Measurements from ENCODE around the gene ATP8A1. TPM values are rescaled to one million over a fixed set of nuclear protein-coding genes. Genes with fewer than 3 reads are reported as not detected.
A peak's percentile ranks its signal among the peaks of the same experiment; 100 is the strongest.

ATP8A1 gene
- total and polyA plus RNA-seq, 5 experiments from 2014 or later = 17.5 to 117 (median 31.1) TPM

GRCh38 chr4:42558156-42558555 lies 98.7 kb downstream of the ATP8A1 start:
- no peak for ATAC-seq
- H3K36me3 Mint-ChIP-seq = peaks cover 13 to 72% (median 30%) of the 10 kb centered on the region in 3 donors
- H3K9me3 Mint-ChIP-seq = no peaks in the 10 kb centered on the region

DNA sequence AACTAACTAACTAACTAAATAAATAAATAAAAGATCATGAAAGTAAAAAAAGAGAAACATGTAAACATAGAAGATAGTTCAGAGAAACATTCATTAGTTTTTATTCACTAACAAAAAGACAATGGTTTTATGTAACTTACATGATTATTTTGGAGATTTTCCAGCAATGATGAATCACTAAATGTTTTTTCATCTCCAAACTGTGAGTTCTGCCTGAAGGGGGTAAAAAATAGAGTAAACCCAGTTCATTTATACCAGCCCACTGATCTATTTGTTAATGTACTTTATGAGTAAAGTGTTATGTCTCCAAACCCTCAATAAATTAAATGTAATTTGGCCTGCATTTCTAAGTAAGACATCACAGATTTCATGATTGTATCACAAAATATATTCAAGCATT lies 101.1 kb downstream of the ATP8A1 start:
- H3K4me3 Mint-ChIP-seq = no peak overlapping the region
- ATAC-seq (no peak), DNase-seq (no peak)
- POLR2A ChIA-PET = no interaction called here
- H3K27ac Mint-ChIP-seq = no peak overlapping the region
- H3K4me1 Mint-ChIP-seq = peaks cover 0 to 2% (median under 1%) of the 10 kb centered on the region in 4 donors
- H3K36me3 Mint-ChIP-seq = peaks cover 6 to 71% (median 25%) of the 10 kb centered on the region in 3 donors
- H3K27me3 Mint-ChIP-seq = no peaks in the 10 kb centered on the region
- H3K9me3 Mint-ChIP-seq = no peaks in the 10 kb centered on the region

More at GRCh38 chr4:42558156-42558555, 98.7 kb downstream of the ATP8A1 start:
- no peaks in the 10 kb centered on the region for H3K27me3 Mint-ChIP-seq
- no peak overlapping the region for H3K4me3 Mint-ChIP-seq
- DNase-seq = no peak
- POLR2A ChIA-PET = no interaction called here
- H3K4me1 Mint-ChIP-seq = peaks cover 0 to 7% (median under 1%) of the 10 kb centered on the region in 4 donors
- H3K27ac Mint-ChIP-seq = no peak overlapping the region

DNA sequence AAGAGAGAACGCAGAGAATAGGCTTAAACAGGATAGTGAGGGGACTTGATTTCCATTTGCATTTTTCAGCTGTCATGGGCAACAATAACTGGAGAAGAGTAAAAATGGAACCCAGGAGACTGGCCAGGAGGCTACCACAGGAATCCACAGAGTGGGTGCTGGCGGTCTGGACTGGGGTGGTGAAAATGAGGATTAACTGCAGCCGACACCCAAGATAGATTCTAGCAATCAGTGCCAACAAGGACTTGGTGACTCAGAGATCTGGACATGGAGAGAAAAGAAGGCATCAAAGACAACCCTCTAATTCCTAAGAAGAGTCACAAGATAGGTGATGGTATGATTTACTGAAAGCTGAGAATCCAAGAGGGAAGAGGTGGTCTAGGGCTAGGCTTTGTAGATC lies 102.8 kb downstream of the ATP8A1 start:
- Mint-ChIP-seq H3K4me1 (peaks cover 0 to 4% (median 1%) of the 10 kb centered on the region in 4 donors), H3K27ac (no peak overlapping the region), H3K4me3 (no peak overlapping the region), H3K36me3 (peaks cover 9 to 73% (median 33%) of the 10 kb centered on the region in 3 donors), H3K9me3 (no peaks in the 10 kb centered on the region), H3K27me3 (no peaks in the 10 kb centered on the region)
- ATAC-seq (no peak), DNase-seq (no peak)
- POLR2A ChIA-PET = interaction anchor here (0.8 kb wide), 1 partner anchor 103 kb away, joined by 3 read pairs; the partner anchor contains the start of gene ATP8A1

DNA sequence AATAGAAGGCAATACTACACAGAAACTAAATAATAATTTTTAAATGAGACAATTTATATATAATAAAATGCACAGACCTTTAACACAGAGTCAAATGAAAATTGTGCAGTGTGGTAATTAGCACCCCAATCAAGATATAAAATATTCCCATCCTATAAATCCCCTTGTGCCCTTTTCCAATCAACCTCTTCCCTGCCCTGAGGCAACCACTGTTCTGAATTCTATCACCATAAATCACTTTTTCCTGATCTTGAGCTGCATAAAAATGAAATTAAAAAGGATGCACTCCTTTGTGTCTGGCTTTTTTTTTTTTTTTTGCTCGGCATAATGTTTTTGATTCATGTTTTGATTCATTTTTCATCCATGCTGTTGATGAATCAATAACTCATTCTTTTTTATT lies 107.0 kb downstream of the ATP8A1 start:
- Mint-ChIP-seq H3K9me3 (no peaks in the 10 kb centered on the region), H3K36me3 (peaks cover 9 to 53% (median 31%) of the 10 kb centered on the region in 3 donors), H3K27ac (peak overlapping the region in 1 of 10 donors; percentile 81), H3K27me3 (no peaks in the 10 kb centered on the region), H3K4me1 (peaks cover 0 to 2% (median 1%) of the 10 kb centered on the region in 4 donors), H3K4me3 (no peak overlapping the region)
- ATAC-seq (no peak), DNase-seq (no peak)
- POLR2A ChIA-PET = no interaction called here

DNA sequence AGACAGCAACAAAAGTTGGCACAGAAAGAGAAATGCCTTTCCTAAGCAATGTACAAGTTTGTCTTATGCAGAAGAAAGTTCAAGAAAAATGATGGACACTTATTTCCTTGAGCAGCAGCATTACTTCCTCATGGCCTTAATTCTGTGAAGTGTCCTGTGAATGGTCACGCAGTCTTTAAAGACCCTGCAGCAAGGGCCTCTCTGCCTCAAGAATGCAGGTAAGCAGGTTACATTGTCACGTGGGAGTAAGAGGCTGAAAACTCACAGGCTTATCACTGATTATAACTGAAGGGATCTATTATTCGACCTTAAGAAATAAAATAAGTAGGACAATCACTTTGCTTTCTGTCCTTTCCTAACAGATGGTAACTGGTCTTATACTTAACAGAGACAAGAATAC lies 109.1 kb downstream of the ATP8A1 start:
- Mint-ChIP-seq H3K36me3 (peaks cover 5 to 47% (median 28%) of the 10 kb centered on the region in 3 donors), H3K27me3 (no peaks in the 10 kb centered on the region), H3K4me1 (peaks cover 0 to 2% (median 0%) of the 10 kb centered on the region in 4 donors), H3K27ac (peak overlapping the region in 1 of 10 donors; percentile 75), H3K4me3 (no peak overlapping the region), H3K9me3 (no peaks in the 10 kb centered on the region)
- POLR2A ChIA-PET = no interaction called here
- ATAC-seq (no peak), DNase-seq (no peak)

GRCh38 chr4:42543762-42544161 lies 113.1 kb downstream of the ATP8A1 start:
- no peak for DNase-seq
- Mint-ChIP-seq H3K27me3 (no peaks in the 10 kb centered on the region), H3K27ac (no peak overlapping the region), H3K4me1 (peaks cover 6 to 15% (median 10%) of the 10 kb centered on the region in 4 donors), H3K9me3 (no peaks in the 10 kb centered on the region), H3K36me3 (peaks cover 15 to 44% (median 40%) of the 10 kb centered on the region in 3 donors), H3K4me3 (no peak overlapping the region)
- POLR2A ChIA-PET = no interaction called here
- no peak for ATAC-seq

DNA sequence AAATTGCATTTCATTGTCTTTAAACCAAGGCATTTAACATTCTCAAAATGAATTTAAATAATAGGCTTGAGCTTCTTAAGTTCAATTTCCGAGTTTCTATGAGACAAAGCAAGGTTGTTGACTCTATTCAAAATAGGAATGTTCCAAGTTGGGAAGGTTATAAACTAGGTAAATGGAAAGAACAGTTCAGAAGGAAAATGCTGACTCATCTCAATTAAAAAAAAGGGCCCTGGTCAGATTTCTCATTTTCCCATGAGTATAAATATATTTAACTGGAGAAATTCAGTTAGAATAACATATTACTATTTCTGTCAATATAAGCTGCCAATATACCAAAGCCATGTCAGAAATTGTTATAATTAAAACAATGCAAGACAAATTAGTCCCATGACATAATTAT lies 113.8 kb downstream of the ATP8A1 start:
- no peaks in the 10 kb centered on the region for H3K27me3 Mint-ChIP-seq
- DNase-seq (no peak), ATAC-seq (no peak)
- H3K4me1 Mint-ChIP-seq = peaks cover 12 to 21% (median 16%) of the 10 kb centered on the region in 4 donors
- no peak overlapping the region for H3K4me3 Mint-ChIP-seq
- H3K27ac Mint-ChIP-seq = no peak overlapping the region
- no peaks in the 10 kb centered on the region for H3K9me3 Mint-ChIP-seq
- H3K36me3 Mint-ChIP-seq = peaks cover 15 to 51% (median 46%) of the 10 kb centered on the region in 3 donors
- POLR2A ChIA-PET = no interaction called here

DNA sequence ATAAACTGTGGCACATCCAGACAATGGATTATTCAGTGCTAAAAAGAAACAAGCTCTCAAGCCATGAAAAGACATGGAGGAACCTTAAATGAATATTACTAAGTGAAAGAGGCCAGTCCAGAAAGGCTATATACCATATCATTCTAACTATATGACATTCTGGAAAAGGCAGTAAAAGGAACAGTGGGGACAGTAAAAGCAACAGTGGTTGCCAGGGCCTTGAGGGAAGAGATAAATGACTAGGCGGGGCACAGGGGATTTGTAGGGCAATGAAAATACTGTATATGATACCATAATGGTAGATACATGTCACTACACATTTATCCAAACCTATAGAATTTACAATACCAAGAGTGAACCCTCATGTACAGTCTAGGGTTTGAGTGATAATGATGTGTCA lies 115.3 kb downstream of the ATP8A1 start:
- Mint-ChIP-seq H3K4me1 (peaks cover 21 to 31% (median 26%) of the 10 kb centered on the region in 4 donors), H3K36me3 (peaks cover 20 to 63% (median 50%) of the 10 kb centered on the region in 3 donors), H3K4me3 (no peak overlapping the region), H3K27me3 (no peaks in the 10 kb centered on the region), H3K27ac (peak overlapping the region in 4 of 10 donors; percentile 2 to 73 (median 46)), H3K9me3 (no peaks in the 10 kb centered on the region)
- ATAC-seq = no peak
- DNase-seq = no peak
- POLR2A ChIA-PET = no interaction called here

DNA sequence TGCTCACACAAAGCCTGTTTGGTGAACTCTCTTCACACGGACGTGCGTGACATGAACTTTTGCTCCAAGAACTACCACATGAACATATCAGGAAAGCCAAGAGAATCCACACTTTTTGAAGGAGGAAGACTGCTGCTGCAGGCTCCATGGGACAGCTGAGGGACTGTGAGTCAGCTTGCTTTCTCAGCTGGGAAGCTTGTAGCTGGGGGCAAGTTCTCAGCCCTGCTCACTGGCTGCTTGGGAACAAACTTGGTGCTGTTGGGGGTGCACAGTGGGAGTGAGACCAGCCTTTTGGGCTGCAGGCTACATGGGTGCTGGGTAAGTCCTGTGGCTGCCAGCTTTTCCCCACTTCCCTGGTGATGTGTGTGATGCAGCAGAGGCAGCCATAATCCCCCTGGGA lies 123.9 kb downstream of the ATP8A1 start:
- Mint-ChIP-seq H3K4me3 (no peak overlapping the region), H3K27me3 (no peaks in the 10 kb centered on the region), H3K36me3 (peaks cover 11 to 91% (median 28%) of the 10 kb centered on the region in 3 donors), H3K9me3 (no peaks in the 10 kb centered on the region), H3K4me1 (peaks cover 17 to 34% (median 27%) of the 10 kb centered on the region in 4 donors), H3K27ac (peak overlapping the region in 3 of 10 donors; percentile 50 to 65 (median 56))
- no peak for ATAC-seq
- POLR2A ChIA-PET = no interaction called here
- no peak for DNase-seq

GRCh38 chr4:42531341-42532030 lies 125.4 kb downstream of the ATP8A1 start:
- POLR2A ChIA-PET = no interaction called here
- no peak for DNase-seq
- Mint-ChIP-seq H3K27ac (peak overlapping the region in 1 of 10 donors; percentile 63), H3K4me3 (no peak overlapping the region), H3K9me3 (no peaks in the 10 kb centered on the region), H3K4me1 (peaks cover 8 to 21% (median 18%) of the 10 kb centered on the region in 4 donors), H3K36me3 (peaks cover 6 to 89% (median 25%) of the 10 kb centered on the region in 3 donors), H3K27me3 (no peaks in the 10 kb centered on the region)
- ATAC-seq = no peak

DNA sequence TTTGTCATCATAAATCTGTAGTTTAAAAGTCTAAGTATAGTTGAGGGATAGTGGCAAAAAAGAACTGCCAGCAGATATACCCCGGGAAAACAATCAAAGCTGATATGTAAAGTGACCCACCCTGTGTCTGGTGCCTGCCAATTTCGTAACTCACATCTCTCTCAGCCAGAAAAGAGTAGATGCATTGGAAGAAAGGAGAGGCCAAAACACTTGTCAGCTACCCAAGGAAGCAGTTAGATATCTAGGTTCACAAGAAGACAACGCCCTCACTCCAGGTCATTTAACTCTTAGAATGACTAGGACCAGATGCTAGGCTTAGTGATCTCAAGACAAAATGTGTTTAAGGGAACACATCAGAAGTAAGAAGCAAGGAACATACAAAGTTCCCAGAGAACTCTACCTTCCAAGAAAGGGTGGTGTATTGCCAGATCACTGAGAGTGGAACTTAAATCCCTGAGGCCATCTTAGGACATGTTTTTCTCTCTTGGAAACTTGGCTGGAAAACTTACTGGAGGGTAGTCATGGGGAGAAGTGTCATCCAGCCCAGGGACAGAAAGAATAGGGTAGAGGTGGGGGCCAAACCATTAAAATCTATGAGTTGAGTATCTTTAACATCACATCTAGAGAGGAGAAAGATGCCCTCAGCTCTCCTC lies 133.7 kb downstream of the ATP8A1 start:
- H3K4me1 Mint-ChIP-seq = peaks cover 0 to 4% (median 0%) of the 10 kb centered on the region in 4 donors
- H3K4me3 Mint-ChIP-seq = peak overlapping the region in 1 of 10 donors; percentile 29
- peaks cover 5 to 78% (median 15%) of the 10 kb centered on the region in 3 donors for H3K36me3 Mint-ChIP-seq
- DNase-seq = no peak
- no peaks in the 10 kb centered on the region for H3K27me3 Mint-ChIP-seq
- POLR2A ChIA-PET = no interaction called here
- H3K27ac Mint-ChIP-seq = peak overlapping the region in 5 of 10 donors; percentile 18 to 67 (median 24)
- H3K9me3 Mint-ChIP-seq = no peaks in the 10 kb centered on the region
- no peak for ATAC-seq

DNA sequence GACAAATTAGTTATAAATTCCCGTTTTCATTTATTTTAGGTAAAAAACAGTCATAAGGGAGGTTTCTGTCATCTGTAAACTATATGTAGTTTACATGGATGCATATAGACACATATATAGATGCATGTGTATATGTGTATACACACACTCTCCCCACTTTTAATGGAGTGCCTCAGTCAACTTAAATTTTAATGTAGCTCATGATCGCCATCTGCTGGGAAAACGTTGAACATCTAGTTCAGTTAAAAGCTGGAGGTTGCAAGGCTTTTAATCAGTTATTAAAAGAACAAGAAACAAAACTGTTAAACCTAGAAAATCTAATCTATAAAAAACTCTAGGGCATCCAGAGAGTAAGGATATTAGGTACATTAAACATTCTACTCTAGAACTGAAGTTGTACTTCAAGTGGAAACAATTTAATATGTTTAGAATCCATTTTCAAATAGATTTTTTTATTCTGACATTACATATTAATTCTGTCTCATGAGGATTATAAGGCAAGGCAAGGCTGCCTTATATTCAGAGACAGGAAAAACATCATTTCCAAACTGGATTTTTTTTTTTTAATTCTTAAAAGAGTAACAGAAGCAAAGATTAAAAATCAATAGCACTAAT lies 137.0 kb downstream of the ATP8A1 start:
- peaks cover 0 to 5% (median 4%) of the 10 kb centered on the region in 4 donors for H3K4me1 Mint-ChIP-seq
- peak overlapping the region in 1 of 10 donors; percentile 43 for H3K27ac Mint-ChIP-seq
- peaks cover 5 to 71% (median 15%) of the 10 kb centered on the region in 3 donors for H3K36me3 Mint-ChIP-seq
- POLR2A ChIA-PET = no interaction called here
- peak; percentile 45 to 58 for ATAC-seq
- DNase-seq = peak in 8 of 10 donors; percentile 11 to 52 (median 34)
- no peak overlapping the region for H3K4me3 Mint-ChIP-seq
- no peaks in the 10 kb centered on the region for H3K9me3 Mint-ChIP-seq
- H3K27me3 Mint-ChIP-seq = no peaks in the 10 kb centered on the region
